GM08714 (cell line): Measurements from ENCODE around the gene MICAL2.

Experiments used
- H3K4me3 ChIP-seq: fragments of 200-500 bp; sonication (Bioruptor generic); 2 replicates; pipeline ENCODE4 v1.5.1; 2014; ENCODE audit warnings: mild to moderate bottlenecking, low read length, inconsistent platforms
- ZNF274 ChIP-seq: IDR thresholded peaks from 2 replicates; pipeline ENCODE4 v1.6.1; 2012; ENCODE audit warnings: mild to moderate bottlenecking, low read depth, low read length

The MICAL2 gene

GRCh38 chr11:12174477-12175143, 64.2 kb downstream of the MICAL2 start:
- no peak overlapping the region; the same call in 1 of the 2 replicates for H3K4me3 ChIP-seq
- TF ChIP-seq ZNF274, result no peak

GRCh38 chr11:12175694-12176241, 65.4 kb downstream of the MICAL2 start:
- H3K4me3 ChIP-seq, result no peak overlapping the region

GRCh38 chr11:12176410-12176809, 66.0 kb downstream of the MICAL2 start:
- no peak overlapping the region for H3K4me3 ChIP-seq
- TF ChIP-seq ZNF274, result no peak

More at GRCh38 chr11:12175694-12176241, 65.4 kb downstream of the MICAL2 start:
- TF ChIP-seq ZNF274, result no peak

GRCh38 chr11:12177739-12178338, 67.4 kb downstream of the MICAL2 start:
- H3K4me3 ChIP-seq, result no peak overlapping the region
- no peak for TF ChIP-seq ZNF274

- H3K4me3 ChIP-seq, result no peak overlapping the region
- no peak for TF ChIP-seq ZNF274
Observed at GRCh38 chr11:12179019-12179418, 68.6 kb downstream of the MICAL2 start.

- no peak for TF ChIP-seq ZNF274
- H3K4me3 ChIP-seq, result no peak overlapping the region
Observed at GRCh38 chr11:12179531-12179930, 69.1 kb downstream of the MICAL2 start.

GRCh38 chr11:12180257-12181205, 70.1 kb downstream of the MICAL2 start:
- no peak overlapping the region for H3K4me3 ChIP-seq
- no peak for TF ChIP-seq ZNF274

- no peak for TF ChIP-seq ZNF274
- H3K4me3 ChIP-seq, result no peak overlapping the region
Observed at GRCh38 chr11:12182302-12182675, 71.9 kb downstream of the MICAL2 start.

GRCh38 chr11:12182676-12183541, 72.5 kb downstream of the MICAL2 start:
- TF ChIP-seq ZNF274, result no peak

GRCh38 chr11:12183827-12184620, 73.6 kb downstream of the MICAL2 start:
- no peak for TF ChIP-seq ZNF274
- no peak overlapping the region for H3K4me3 ChIP-seq

More at GRCh38 chr11:12182676-12183541, 72.5 kb downstream of the MICAL2 start:
- H3K4me3 ChIP-seq, result no peak overlapping the region

GRCh38 chr11:12184699-12185098, 74.3 kb downstream of the MICAL2 start:
- TF ChIP-seq ZNF274, result no peak
- H3K4me3 ChIP-seq, result no peak overlapping the region

- no peak for TF ChIP-seq ZNF274
- no peak overlapping the region for H3K4me3 ChIP-seq
Observed at GRCh38 chr11:12185106-12185690, 74.8 kb downstream of the MICAL2 start.
